Measurements from ENCODE around the gene PRKCZ.

Gene PRKCZ

DNA sequence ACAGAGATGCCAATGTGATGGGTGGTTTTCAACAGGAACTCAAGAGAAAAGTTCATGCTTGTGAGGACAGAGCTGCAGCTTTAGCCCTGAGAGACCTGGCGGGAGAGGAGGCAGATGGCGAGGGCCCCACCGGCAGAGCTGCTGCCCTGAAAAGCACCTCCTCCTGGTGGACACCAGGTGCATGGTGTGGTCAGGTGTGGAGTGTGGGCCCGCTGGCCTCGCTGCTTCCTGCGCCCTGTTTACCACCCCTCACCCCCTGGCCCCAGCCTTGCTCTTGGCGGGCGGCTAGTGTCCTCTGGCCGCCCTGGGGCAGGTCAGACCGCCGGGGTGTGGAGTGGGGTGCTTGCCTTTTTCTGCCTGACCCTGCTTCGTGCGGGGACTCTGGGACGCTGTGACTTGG is 42.8 kb downstream of the PRKCZ start:
- TF ChIP-seq FOXP2 (optimal IDR thresholded peaks at IDR 0.05; ENCODE audit: borderline replicate concordance, extremely low read depth, extremely low read length, insufficient read depth) (no peak), SIN3A (IDR thresholded peaks at IDR 0.05; ENCODE audit: borderline replicate concordance, insufficient read depth, low read length) (no peak), POLR2AphosphoS5 (IDR thresholded peaks at IDR 0.05; ENCODE audit: low read depth, low read length) (no peak), TAF1 (IDR thresholded peaks at IDR 0.05; ENCODE audit: borderline replicate concordance, insufficient read depth, low read length) (no peak)
- TF ChIP-seq, protein P1, sequence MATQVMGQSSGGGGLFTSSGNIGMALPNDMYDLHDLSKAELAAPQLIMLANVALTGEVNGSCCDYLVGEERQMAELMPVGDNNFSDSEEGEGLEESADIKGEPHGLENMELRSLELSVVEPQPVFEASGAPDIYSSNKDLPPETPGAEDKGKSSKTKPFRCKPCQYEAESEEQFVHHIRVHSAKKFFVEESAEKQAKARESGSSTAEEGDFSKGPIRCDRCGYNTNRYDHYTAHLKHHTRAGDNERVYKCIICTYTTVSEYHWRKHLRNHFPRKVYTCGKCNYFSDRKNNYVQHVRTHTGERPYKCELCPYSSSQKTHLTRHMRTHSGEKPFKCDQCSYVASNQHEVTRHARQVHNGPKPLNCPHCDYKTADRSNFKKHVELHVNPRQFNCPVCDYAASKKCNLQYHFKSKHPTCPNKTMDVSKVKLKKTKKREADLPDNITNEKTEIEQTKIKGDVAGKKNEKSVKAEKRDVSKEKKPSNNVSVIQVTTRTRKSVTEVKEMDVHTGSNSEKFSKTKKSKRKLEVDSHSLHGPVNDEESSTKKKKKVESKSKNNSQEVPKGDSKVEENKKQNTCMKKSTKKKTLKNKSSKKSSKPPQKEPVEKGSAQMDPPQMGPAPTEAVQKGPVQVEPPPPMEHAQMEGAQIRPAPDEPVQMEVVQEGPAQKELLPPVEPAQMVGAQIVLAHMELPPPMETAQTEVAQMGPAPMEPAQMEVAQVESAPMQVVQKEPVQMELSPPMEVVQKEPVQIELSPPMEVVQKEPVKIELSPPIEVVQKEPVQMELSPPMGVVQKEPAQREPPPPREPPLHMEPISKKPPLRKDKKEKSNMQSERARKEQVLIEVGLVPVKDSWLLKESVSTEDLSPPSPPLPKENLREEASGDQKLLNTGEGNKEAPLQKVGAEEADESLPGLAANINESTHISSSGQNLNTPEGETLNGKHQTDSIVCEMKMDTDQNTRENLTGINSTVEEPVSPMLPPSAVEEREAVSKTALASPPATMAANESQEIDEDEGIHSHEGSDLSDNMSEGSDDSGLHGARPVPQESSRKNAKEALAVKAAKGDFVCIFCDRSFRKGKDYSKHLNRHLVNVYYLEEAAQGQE (IDR thresholded peaks at IDR 0.05; ENCODE audit: insufficient read depth in 1 of 2, low read depth in 2 of 2, low read length in 2 of 2) = no peak

- no peak for TF ChIP-seq SIN3A (IDR thresholded peaks at IDR 0.05; ENCODE audit: borderline replicate concordance, insufficient read depth, low read length)
- TF ChIP-seq, protein P1 (IDR thresholded peaks at IDR 0.05; ENCODE audit: insufficient read depth in 1 of 2, low read depth in 2 of 2, low read length in 2 of 2) = no peak
- no peak for TF ChIP-seq FOXP2 (optimal IDR thresholded peaks at IDR 0.05; ENCODE audit: borderline replicate concordance, extremely low read depth, extremely low read length, insufficient read depth)
- TF ChIP-seq TAF1 (IDR thresholded peaks at IDR 0.05; ENCODE audit: borderline replicate concordance, insufficient read depth, low read length) = no peak
- TF ChIP-seq POLR2AphosphoS5 (IDR thresholded peaks at IDR 0.05; ENCODE audit: low read depth, low read length) = no peak
Observed at GRCh38 chr1:2093636-2094035, 43.4 kb downstream of the PRKCZ start.

- TF ChIP-seq FOXP2 (optimal IDR thresholded peaks at IDR 0.05; ENCODE audit: borderline replicate concordance, extremely low read depth, extremely low read length, insufficient read depth) = no peak
- TF ChIP-seq POLR2AphosphoS5 (IDR thresholded peaks at IDR 0.05; ENCODE audit: low read depth, low read length) = no peak
- TF ChIP-seq TAF1 (IDR thresholded peaks at IDR 0.05; ENCODE audit: borderline replicate concordance, insufficient read depth, low read length) = no peak
- TF ChIP-seq SIN3A (IDR thresholded peaks at IDR 0.05; ENCODE audit: borderline replicate concordance, insufficient read depth, low read length) = no peak
- TF ChIP-seq, protein P1 (IDR thresholded peaks at IDR 0.05; ENCODE audit: insufficient read depth in 1 of 2, low read depth in 2 of 2, low read length in 2 of 2) = no peak
Observed at GRCh38 chr1:2095394-2095793, 45.2 kb downstream of the PRKCZ start.

GRCh38 chr1:2095981-2096736 is 45.9 kb downstream of the PRKCZ start:
- TF ChIP-seq FOXP2 (optimal IDR thresholded peaks at IDR 0.05; ENCODE audit: borderline replicate concordance, extremely low read depth, extremely low read length, insufficient read depth) = no peak
- no peak for TF ChIP-seq TAF1 (IDR thresholded peaks at IDR 0.05; ENCODE audit: borderline replicate concordance, insufficient read depth, low read length)
- TF ChIP-seq POLR2AphosphoS5 (IDR thresholded peaks at IDR 0.05; ENCODE audit: low read depth, low read length) = no peak
- TF ChIP-seq SIN3A (IDR thresholded peaks at IDR 0.05; ENCODE audit: borderline replicate concordance, insufficient read depth, low read length) = no peak
- TF ChIP-seq, protein P1 (IDR thresholded peaks at IDR 0.05; ENCODE audit: insufficient read depth in 1 of 2, low read depth in 2 of 2, low read length in 2 of 2) = no peak

All from PFSK-1 (cell line).